Hematopoietic multipotent progenitor cell treated with erythropoietin and hydrocortisone succinate and interleukin-3 and kit ligand, for 6 days (in vitro differentiated cells): ENCODE results near the gene DYDC2.

Experiments used
- DNase-seq: peaks from one replicate; pipeline ENCODE4 v3.0.0-alpha.2; 2015

The DYDC2 gene

DNA sequence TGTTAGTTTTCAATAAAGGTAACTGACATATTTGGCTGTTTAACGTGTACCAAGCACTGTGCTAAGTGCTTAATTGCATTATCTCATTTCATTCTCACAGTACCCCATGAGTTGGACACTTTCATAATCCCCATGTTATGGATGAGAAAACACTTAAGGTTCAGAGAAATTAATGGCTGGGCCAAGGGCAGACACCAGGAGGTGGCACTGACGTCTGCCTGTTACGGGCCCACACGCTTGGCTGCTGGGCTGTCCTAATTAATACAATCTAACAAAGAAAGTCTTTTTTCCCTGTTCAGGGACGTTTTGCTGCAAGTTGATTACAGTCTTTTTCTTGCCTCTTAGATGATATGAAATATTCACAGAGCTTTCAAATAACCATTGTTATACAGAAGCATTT is 16.1 kb downstream of the DYDC2 start:
- no peak for DNase-seq

DNA sequence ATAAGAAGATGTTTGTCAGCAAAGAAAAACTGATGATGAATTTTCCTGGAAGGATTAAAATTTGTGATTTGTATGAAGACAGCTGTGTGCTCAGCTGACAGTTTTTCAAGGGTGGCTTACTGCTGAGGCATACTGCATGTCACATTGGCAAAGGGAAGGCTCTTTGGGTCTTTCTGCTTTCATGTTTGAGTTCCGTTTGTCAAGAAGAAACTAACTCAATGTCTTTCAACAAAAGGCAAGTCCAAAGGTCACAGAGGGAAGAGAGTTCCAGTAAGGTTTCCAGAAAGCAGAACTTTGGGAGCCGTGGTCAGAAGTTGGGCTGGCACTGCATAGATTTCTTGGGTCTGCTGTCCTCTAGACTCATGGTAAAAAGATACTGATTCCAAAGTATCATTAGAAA is 16.9 kb downstream of the DYDC2 start:
- DNase-seq: no peak

DNA sequence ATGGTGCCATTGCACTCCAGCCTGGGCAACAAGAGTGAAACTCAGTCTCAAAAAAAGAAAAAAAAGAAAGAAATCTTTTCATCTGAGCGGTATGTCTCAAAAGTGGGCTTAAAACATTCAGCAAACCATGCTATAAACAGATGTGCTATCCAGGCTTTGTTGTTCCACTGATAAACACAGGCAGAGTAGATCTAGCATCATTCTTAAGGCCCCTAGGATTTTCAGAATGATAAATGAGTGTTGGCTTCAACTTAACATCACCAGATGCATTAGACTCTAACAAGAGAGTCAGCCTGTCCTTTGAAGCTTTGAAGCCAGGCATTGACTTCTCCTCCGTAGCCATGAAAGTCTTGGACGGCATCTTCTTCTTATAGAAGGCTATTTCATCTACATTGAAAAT is 23.1 kb downstream of the DYDC2 start:
- DNase-seq: no peak

DNA sequence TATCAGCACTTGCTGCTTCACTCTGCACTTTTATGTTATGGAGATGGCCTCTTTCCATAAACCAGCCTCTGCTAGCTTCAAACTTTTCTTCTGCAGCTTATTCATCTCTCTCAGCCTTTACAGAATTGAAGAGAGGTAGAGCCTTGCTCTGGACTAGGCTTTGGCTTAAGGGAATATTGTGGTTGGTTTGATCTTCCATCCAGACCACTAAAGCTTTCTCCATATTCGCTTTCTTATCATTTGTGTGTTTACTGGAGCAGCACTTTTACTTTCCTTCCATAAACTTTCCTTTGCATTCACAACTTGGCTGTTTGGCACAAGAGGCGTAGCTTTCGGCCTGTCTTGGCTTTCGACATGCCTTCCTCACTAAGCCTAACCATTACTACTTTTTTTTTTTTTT is 23.6 kb downstream of the DYDC2 start:
- DNase-seq: no peak

DNA sequence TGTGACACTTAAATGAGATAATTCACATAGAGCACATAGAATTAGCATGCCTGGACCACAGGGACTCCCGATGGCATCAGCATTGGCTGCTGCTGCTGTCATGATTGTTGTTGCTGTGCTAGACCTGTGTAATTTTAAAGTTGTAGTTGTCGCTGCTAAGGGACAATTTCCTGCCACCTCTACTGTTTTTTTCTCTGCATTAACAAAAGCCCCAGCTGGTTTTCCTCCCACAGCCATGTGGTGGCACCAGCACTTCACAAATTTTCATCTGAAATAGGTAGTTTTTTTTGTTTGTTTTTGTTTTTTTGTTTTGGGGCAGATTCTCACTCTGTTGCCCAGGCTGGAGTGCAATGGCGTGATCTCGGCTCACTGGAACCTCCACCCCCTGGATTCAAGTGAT is 26.4 kb downstream of the DYDC2 start:
- peak; percentile 81 for DNase-seq

DNA sequence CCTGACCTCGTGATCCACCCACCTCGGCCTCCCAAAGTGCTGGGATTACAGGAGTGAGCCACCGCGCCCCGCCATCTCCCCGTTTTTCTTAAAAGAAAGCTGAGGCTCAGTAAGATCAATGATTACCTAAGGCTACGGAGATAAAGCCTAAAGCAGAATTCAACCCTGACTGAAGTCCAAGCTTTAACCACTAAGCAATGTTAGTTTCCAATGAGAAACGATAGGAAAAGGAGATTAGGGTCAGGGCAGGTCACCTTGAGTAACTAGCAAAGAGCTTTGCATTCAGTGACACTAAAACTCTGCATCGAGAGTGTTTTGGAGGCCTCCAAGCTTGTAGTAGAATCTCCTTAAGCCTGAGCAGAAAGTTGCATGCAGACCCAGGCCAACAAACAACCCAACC is 34.2 kb downstream of the DYDC2 start:
- no peak for DNase-seq

DNA sequence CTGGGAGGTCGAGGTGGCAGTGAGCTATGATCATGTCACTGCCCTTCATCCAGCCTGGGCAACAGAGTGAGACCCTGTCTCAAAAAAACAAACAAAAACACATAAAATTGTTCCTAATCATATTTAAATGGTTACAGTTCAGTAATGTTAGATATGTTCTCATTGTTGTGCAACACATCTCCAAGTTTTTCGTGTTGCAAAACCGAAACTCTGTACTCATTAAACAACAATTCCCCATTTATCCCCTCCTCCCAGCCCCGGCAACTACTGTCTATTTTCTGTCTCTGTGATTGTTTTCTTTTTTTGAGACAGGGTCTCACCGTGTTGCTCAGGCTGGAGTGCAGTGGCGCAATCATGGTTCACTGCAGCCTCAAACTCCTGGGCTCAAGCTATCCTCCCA is 35.7 kb downstream of the DYDC2 start:
- no peak for DNase-seq

DNA sequence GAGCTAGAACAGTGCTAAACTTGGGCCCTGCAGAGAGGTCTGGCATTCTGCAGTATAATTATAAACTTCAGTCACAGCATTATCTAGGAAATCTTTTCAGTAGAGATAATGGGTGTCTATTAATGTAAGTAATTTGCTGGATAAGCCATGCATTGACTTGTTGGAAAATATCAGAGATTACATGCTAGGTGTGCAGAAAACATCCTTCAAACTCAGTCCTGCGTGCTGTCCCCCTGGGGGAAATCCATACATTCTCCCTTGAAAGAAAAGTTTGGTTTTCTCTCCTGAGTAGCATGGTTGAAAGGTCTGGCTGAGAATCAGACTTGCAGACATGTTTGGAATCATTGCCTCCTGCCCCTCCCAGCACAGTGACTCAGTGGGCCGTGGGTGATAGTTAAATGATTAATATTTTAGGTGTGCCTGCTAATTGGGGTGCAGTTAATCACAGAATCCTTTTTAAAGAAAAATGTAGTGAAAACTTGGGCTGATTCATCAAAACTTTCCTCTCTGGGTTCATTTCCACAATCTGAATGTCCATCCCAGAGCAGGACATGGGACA is 37.9 kb downstream of the DYDC2 start:
- no peak for DNase-seq

DNA sequence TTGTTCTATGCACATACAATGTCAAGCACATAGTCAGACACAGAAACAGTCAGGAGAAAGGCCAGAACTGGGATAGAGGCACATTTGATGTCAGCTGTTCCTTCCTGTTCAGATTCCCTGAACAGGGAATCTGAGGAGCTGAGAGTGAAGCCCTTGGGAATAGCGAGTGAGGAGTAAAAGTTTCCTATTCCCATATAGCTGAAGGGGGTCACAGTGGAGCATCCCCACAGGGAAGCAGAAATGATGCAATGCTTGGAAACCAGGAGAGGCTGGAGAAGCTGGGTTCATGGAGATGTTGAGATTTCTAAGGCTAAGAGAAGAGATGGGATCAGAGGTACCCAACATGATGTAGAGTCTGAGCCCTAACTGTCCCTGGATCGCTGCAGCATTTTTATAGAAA is 40.4 kb downstream of the DYDC2 start:
- no peak for DNase-seq

DNA sequence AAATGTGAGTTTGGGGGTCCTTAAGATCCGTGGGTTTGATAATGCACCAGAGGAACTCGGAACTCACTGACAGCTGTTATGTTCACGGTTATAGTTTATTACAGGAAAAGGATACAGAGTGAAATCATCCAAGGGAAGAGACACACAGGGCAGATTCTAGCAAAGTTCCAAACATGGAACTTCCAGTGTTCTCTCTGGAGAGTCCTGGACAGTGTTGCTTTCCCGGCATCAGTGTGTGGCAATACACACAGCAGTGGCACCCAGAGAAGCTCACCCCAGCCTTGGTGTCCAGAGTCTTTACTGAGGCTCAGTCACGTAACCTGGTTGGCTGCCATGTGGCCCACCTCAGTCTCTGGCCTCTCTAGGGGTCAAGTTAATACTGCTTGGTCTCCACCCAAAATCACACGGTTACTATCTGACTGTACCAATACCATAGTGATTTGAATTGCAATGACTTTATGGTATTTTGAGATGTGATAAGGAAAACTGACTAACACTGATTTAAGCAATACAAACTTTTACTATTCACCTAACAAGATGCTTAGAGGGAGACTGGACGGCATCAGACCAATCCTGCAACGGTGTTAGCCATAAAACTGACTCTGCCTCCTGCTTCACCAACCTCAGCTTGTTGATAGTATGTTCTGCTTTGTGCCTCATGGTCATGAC is 43.7 kb downstream of the DYDC2 start:
- DNase-seq: no peak

DNA sequence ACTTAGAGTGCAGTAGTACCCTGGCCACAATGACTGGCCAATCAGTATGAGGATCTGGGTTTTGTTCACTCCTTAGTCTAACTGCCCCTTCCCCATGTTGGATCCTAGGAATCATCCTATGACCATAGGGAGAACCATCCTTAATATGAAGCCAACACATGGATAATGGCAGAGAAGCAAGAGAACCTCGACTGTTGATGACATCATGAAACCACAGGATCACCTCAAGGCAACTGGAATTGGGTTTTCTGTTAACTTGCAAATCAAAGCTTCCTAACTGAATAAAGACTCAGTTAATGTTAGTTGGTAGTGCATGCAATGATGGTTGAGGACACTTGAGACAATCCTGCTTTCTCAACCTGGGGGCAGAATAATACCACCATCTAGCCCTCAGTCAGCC is 48.5 kb downstream of the DYDC2 start:
- DNase-seq: no peak

DNA sequence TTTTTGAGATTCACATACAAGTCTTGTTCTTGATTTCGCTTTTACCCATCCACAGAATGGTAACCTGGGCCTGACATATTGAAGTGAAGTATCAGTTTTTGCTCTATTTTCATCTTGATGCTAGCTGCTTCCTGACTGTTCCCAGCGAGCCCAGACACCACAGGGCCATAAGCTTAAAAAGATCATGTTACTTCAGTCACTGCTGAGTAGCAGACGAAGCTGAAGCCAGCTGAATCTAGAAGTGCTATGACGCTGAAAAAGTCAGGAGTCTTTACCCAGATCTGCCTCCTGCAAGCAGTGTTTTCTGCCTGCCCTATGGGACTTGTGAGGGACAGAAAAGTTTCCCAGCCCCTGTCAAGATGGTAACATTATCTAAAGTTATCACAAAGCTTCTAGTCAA is 49.0 kb downstream of the DYDC2 start:
- DNase-seq: no peak

DNA sequence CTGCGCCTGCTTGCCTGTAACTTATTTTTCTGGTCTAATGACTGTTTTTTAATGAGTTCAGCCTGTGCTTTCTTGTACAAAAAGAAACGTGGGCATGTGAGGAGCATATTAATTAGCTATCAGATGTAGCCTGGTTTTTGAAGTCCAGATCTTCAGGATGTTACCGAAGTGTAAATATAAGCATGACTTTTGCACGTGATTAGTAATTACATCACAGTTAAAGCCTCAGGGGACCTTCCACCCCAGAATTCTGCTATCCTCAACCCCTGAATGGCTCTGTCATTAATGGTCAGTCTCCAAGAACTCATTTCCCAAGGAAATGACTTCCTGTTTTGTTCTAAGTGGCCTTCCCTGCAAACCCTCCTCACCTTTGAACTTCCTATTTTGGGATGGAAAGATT is 49.6 kb downstream of the DYDC2 start:
- DNase-seq: no peak

DNA sequence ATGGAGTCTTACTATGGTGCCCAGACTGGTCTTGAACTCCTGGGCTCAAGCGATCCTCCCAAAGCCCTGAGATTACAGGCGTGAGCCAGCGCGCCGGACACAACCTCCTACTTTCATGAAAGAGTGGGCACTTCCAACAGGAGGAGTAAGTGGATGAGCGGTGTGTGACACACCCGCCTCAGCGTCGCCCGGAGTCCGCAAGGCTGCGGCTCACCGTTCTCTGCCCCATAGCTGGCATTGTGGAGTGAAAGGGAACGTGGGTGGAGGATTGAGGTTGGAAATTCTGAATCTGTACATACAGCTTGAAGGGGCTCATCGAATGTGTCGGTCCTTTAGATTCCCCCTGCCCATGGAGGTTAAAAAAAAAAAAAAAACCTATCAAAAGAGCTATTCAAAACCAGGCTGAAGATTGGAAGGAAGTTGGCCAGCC is 51.2 kb downstream of the DYDC2 start:
- peak; percentile 49 for DNase-seq

DNA sequence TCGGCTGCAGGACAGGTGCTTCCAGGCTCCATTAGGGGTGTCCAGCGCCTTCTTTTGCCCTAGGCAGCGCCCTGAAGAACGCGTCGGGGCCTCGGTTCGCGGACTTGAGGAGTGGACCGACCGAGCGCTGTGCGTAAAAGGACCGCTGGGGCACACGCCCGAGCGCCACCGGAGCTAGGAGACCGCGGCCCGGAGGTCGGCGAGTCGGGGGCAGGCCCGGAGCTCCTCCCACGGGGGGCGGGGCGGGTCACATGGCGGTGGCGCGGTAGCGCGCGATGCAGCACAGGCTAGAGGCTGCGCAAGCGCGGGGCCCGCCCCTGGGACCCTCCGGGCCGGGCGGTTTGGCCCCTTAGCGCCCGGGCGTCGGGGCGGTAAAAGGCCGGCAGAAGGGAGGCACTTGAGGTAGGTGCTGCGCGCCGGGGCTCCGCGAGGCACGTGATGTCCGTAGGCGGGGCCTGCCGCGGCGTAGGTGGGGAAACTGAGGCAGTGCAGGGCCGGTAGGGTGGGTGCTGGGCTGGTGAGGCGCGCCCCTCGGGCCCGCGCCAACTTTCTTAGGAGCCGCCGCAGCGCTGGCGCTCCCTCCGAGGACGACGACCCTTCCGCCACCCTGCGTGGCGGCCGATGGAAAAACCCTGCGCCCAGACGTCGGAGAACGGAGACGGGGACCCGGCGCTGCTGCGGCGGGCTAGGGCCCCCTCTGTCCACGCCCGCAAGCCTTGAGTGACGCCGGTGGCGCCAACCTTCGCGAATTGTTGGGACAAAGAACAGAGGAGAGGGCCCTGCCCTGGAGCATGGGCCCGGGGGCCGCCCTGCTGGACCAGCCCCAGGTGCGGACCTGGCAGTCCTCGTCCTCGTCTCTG is 51.9 kb downstream of the DYDC2 start, which contains the start of gene PRXL2A:
Gene PRXL2A (plus strand): TSS at position 310 of the 860 bp plus-strand sequence. CDS start 11,917 bp downstream, outside the sequence.
- peak; percentile 83 for DNase-seq

DNA sequence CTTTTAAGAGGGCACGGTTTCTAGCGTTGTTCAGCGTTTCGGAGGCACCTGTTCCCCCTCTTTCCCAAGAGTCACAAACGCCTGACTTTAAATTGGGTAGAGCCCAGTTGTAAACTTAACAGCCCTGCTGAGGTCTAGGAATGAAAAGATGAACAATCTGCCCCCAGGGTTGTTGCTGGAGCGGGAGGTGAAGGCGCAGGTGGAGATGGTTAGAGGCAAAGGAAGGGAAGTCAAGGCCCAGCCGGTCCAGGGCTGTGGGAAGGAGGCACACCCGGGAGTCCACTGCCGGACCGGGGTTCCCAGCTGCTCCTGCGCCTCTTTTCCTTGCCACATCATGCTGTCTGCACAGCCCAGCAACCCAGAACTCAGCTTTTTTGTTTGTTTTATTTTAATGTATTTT is 52.5 kb downstream of the DYDC2 start:
- no peak for DNase-seq

DNA sequence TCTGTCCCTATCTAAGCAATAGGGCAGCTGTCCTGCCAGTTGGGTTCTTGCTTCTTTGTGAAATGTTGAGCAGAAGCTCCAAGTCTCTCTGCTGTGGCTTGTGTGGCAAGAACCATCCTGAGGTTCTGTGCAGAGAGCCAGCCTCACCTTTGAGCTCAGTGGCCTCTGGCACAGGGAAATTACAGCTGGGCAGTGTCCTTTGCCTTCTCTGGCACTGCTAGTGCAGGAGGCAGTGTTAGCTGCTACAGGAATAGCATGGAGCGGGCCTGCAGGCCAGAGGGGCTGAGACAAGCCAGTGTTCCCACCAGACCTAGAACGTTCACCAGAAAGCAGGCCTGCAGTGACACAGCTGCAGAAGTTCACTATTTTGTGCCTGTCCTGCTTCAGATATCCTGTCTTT is 53.5 kb downstream of the DYDC2 start:
- no peak for DNase-seq

DNA sequence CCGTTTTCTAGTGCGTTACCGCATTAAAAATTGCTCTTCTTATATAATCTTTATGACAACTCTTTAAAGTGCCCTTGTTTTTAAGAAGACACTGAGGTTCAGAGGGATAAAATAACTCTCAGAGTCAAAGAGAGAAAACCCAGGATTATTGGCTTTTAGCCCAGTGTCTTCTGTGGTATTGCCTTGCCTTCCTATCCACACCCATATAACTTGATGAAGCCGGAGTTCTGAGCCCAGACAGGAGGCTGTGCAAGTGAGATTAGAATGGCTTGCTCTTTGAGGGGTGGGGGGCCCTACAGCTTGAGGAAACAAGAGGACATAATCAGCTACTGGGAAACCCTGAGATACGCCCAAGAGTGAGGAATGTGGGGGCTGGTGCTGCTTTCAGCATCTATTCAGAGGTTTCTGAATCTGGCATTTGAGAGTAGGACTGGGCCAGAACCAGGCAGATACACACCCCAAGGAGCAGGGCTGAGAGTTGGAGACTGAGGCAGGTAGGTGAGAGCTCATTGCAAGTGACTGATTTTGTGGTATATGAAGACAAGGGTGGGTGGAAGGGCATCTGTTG is 54.1 kb downstream of the DYDC2 start:
- peak; percentile 96 for DNase-seq

DNA sequence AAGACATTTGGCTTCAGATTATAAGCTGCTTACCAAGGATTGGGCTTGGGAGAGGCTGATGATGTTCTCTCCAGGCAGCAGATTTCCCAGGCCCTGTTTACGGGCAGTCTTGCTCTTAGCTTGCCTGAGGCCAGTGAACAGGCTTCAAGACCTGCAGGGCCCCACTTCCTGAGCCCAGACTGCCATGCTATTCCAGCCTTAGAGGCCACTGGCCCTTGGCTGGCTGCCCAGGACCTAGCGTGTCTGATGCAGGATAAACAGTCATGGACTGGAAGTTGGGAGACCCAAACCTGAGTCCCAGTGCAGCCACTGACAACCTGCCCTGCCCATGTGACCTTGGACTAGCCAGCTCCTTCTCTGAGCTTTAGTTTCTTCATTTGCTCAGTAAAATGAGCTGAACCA is 54.7 kb downstream of the DYDC2 start:
- DNase-seq: no peak

DNA sequence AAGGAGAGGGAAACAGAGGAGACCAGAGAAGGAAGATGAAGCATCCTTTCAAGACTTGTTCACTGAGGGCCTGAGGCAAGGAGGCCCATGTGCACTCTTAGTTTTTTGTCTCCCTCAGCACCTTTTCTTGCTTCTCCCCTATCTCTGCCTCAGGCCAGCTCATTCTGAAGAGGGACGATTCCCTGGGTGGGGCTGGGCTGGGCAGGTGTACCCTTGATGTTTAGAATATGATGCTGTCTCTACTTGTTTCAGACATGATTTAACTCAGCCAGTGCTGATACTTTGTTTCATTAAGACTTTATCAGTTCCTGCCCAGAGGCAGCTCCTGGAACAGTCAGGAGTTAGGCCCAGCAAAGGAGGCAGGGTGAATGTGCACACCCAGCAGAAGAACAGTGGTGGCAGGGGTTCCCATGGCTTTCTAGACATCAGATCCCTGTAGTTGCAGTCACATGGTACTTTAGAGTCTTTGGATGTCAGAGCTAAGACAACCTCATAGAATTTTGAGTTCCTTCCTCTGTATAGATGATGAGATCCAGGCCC is 55.2 kb downstream of the DYDC2 start:
- peak; percentile 67 for DNase-seq

DNA sequence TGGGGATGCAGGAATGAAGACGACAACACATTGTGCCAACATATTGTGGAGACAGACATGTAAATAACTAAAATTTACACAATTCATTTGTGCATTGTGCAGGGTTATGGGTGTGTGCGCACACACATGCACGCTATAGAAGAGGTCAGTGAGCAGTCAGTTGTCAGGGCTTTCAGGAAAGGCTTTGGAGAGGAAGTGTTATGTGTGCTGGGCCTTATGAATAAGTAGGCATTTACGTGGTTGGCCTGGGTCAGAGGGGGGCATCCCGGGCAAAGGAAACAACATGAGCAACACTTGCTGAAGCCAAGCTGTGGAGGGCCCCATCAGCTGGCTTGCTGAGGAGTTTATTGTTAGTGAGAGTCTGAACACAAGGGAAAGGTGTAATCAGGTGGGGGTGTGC is 55.9 kb downstream of the DYDC2 start:
- no peak for DNase-seq

DNA sequence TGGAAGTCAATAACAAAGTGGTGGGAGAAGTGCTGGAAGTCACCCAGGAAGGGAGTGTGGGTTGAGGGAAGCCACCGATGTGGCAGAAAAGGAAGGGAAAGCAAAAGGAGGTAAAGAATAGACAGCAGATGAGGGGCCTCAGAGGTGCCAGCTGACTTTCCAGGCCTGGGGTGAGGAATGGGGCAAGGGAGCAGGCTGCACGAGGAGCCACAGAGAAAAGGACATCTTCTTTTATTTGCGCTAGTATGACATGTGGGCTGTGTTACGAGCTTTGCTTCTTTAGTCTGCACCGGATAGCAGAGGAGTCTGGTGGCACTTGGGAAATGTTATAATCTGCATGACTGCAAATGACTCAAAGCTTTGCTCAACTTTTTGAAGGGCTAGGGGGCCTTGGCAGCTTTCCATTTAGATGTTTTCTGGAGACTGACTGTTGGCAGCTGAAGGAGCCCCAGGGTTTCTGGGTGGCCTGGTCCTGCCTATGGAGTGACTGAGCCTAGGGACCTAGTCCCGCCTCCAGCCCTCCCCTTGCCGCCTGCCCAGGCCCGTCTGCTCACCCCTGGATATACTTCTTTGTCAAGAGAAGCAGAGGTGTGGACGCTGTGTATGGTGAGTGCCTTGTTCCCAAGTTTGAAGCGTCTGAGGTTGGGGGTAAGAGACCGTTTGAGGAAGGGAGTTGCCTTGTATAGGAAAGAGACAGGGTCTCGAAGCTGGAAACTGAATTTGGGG is 56.9 kb downstream of the DYDC2 start:
- peak; percentile 56 for DNase-seq
